GM23338 (cell line): ENCODE results near the gene RIN3. TPM values are rescaled to one million over a fixed set of nuclear protein-coding genes. Genes with fewer than 3 reads are reported as not detected.

Experiments used
- ATAC-seq: fragments of 200-7000 bp; cut with Tn5 transposase; 3 replicates; pipeline ENCODE4 v1.9.1; 2020
- DNase-seq: peaks from one replicate; pipeline ENCODE4 v3.0.0-alpha.2; 2015; ENCODE audit warnings: low spot score
- H2AFZ ChIP-seq: fragments of 200-600 bp; sonication (generic); 2 replicates; pipeline ENCODE4 v1.8.0; 2016; ENCODE audit warnings: antibody characterized with exemption, mild to moderate bottlenecking, moderate library complexity
- H3F3A ChIP-seq: fragments of 200-600 bp; sonication (generic); replicated peaks from 2 replicates; pipeline ENCODE4 v1.8.0; 2017; ENCODE audit warnings: antibody characterized with exemption, mixed run types, low read depth
- H3K27ac ChIP-seq: fragments of 200-600 bp; sonication (generic); 2 replicates; pipeline ENCODE4 v1.6.1; 2016; ENCODE audit warnings: low read depth
- H3K27me3 ChIP-seq: fragments of 200-600 bp; sonication (generic); 2 replicates; pipeline ENCODE4 v1.8.0; 2016; ENCODE audit warnings: mild to moderate bottlenecking, mixed run types, moderate library complexity; ENCODE audit not compliant: insufficient read depth
- H3K36me3 ChIP-seq: fragments of 200-600 bp; sonication (generic); 2 replicates; pipeline ENCODE4 v1.8.0; 2016; ENCODE audit warnings: mild to moderate bottlenecking; ENCODE audit not compliant: insufficient read depth
- H3K4me1 ChIP-seq: fragments of 200-600 bp; sonication (generic); 2 replicates; pipeline ENCODE4 v1.8.0; 2016; ENCODE audit warnings: mild to moderate bottlenecking, moderate library complexity; ENCODE audit not compliant: insufficient read depth
- H3K4me2 ChIP-seq: fragments of 200-600 bp; sonication (generic); 2 replicates; pipeline ENCODE4 v1.7.1; 2017; ENCODE audit warnings: mixed run types
- H3K4me3 ChIP-seq: fragments of 200-600 bp; sonication (generic); 2 replicates; pipeline ENCODE4 v1.6.1; 2016; ENCODE audit warnings: mixed run types
- H3K79me2 ChIP-seq: fragments of 200-600 bp; sonication (generic); replicated peaks from 2 replicates; pipeline ENCODE4 v1.8.0; 2017; ENCODE audit warnings: mild to moderate bottlenecking; ENCODE audit not compliant: insufficient read depth
- H3K9me2 ChIP-seq: fragments of 200-600 bp; sonication (generic); 2 replicates; pipeline ENCODE4 v1.8.0; 2017; ENCODE audit not compliant: insufficient read depth
- H4K20me1 ChIP-seq: fragments of 200-600 bp; sonication (generic); replicated peaks from 2 replicates; pipeline ENCODE4 v1.8.0; 2017; ENCODE audit warnings: mild to moderate bottlenecking; ENCODE audit not compliant: insufficient read depth
- H3K27ac Mint-ChIP-seq: 2 replicates; pipeline ENCODE4 v1.8.0; 2020; ENCODE audit warnings: inconsistent platforms, mild to moderate bottlenecking, moderate library complexity, mixed read lengths
- H3K27me3 Mint-ChIP-seq: 3 replicates; pipeline ENCODE4 v1.8.0; 2022; ENCODE audit warnings: low read depth, mild to moderate bottlenecking, moderate library complexity, mixed read lengths, inconsistent platforms; ENCODE audit not compliant: insufficient read depth, poor library complexity
- H3K36me3 Mint-ChIP-seq: 3 replicates; pipeline ENCODE4 v1.8.0; 2021; ENCODE audit warnings: low read depth, mild to moderate bottlenecking, inconsistent platforms, moderate library complexity, mixed read lengths
- H3K4me1 Mint-ChIP-seq: 3 replicates; pipeline ENCODE4 v1.8.0; 2020; ENCODE audit warnings: mild to moderate bottlenecking, inconsistent platforms, mixed read lengths
- H3K4me3 Mint-ChIP-seq: 3 replicates; pipeline ENCODE4 v1.8.0; 2021; ENCODE audit warnings: moderate library complexity, mild to moderate bottlenecking, inconsistent platforms, mixed read lengths
- H3K9me3 Mint-ChIP-seq: 3 replicates; pipeline ENCODE4 v1.8.0; 2020; ENCODE audit warnings: moderate library complexity, mild to moderate bottlenecking, inconsistent platforms, mixed read lengths
- CREB1 ChIP-seq: fragments of 250-450 bp; sonication (Bioruptor Pico); IDR thresholded peaks from 2 replicates; pipeline ENCODE4 v1.5.0; 2020; ENCODE audit warnings: low read depth, mild to moderate bottlenecking, moderate library complexity
- CTCF ChIP-seq, 2 experiments: fragments of 200-600 bp in 1 of 2; sonication (generic) in 1 of 2; conservative IDR thresholded peaks; 2 replicates each; pipeline versions ENCODE4 v1.5.1 to v1.6.1; 2016 to 2017; ENCODE audit warnings: antibody characterized with exemption in 2 of 2, low read depth in 2 of 2, mild to moderate bottlenecking in 2 of 2, moderate library complexity in 1 of 2
- EZH2 ChIP-seq: fragments of 200-600 bp; sonication (generic); IDR thresholded peaks from one replicate; pipeline ENCODE4 v1.8.0; 2017; ENCODE audit warnings: antibody characterized with exemption, mild to moderate bottlenecking, low read depth; ENCODE audit not compliant: unreplicated experiment
- EZH2phosphoT487 ChIP-seq: fragments of 200-600 bp; sonication (generic); IDR thresholded peaks from one replicate; pipeline ENCODE4 v1.8.1; 2018; ENCODE audit warnings: antibody characterized with exemption; ENCODE audit not compliant: unreplicated experiment
- POLR2AphosphoS5 ChIP-seq: IDR thresholded peaks from 2 replicates; pipeline ENCODE4 v1.6.1; 2016; ENCODE audit warnings: antibody characterized with exemption, low read depth
- REST ChIP-seq: IDR thresholded peaks from one replicate; pipeline ENCODE4 v1.6.1; 2018; ENCODE audit warnings: antibody characterized with exemption; ENCODE audit not compliant: unreplicated experiment
- STAT1 ChIP-seq: IDR thresholded peaks from one replicate; pipeline ENCODE4 v1.6.1; 2016; ENCODE audit warnings: antibody characterized with exemption; ENCODE audit not compliant: unreplicated experiment
- ZNF114 ChIP-seq: fragments of 250-450 bp; sonication (Bioruptor Pico); IDR thresholded peaks from 2 replicates; pipeline ENCODE4 v1.5.0; 2020; ENCODE audit warnings: mild to moderate bottlenecking, moderate library complexity
- ZNF331 ChIP-seq: fragments of 250-450 bp; sonication (Bioruptor Pico); IDR thresholded peaks from 2 replicates; pipeline ENCODE4 v1.5.0; 2020; ENCODE audit warnings: low read depth, mild to moderate bottlenecking, moderate library complexity
- polyA plus RNA-seq: library from polyadenylated mRNA; unstranded; fragments of >200 nt; fragmentation: Nextera tagmentation; extraction: Ambion mirVana; gene quantifications from 2 replicates; pipeline ENCODE4 v1.2.1, GENCODE V29; 2016
- total RNA-seq: library from RNA; depleted of rRNA; stranded (reverse); fragments of >200 nt; shearing (Covaris generic); gene quantifications from 2 replicates; pipeline ENCODE4 v1.2.3, GENCODE V29; 2014

Gene RIN3
- total and polyA plus RNA-seq, 2 experiments from 2014 or later, result 0.97 to 1.5 TPM

GRCh38 chr14:92540472-92541048, 27.0 kb downstream of the RIN3 start:
- H3F3A ChIP-seq, result no peaks in the 10 kb centered on the region
- peaks cover 5% of the 10 kb centered on the region for H3K27me3 Mint-ChIP-seq
- no peak overlapping the region for H2AFZ ChIP-seq
- H3K27ac ChIP-seq, result no peak overlapping the region
- H3K27me3 ChIP-seq, result no peaks in the 10 kb centered on the region
- no peaks in the 10 kb centered on the region for H3K79me2 ChIP-seq
- H3K36me3 Mint-ChIP-seq, result no peaks in the 10 kb centered on the region
- no peak overlapping the region for H3K4me3 Mint-ChIP-seq
- peak; percentile 48; the same call in 2 of the 3 replicates for ATAC-seq
- no peak overlapping the region for H3K4me2 ChIP-seq
- no peaks in the 10 kb centered on the region for H3K4me1 ChIP-seq
- H4K20me1 ChIP-seq, result no peaks in the 10 kb centered on the region
- DNase-seq, result peak; percentile 15
- no peaks in the 10 kb centered on the region for H3K9me2 ChIP-seq
- no peaks in the 10 kb centered on the region for H3K36me3 ChIP-seq
- H3K4me1 Mint-ChIP-seq, result peaks cover 3% of the 10 kb centered on the region; the same call in 1 of the 3 replicates
- H3K9me3 Mint-ChIP-seq, result no peaks in the 10 kb centered on the region
- H3K27ac Mint-ChIP-seq, result no peak overlapping the region
- TF ChIP-seq EZH2, result no peak
- no peak for TF ChIP-seq CREB1 (CRISPR knock-in tag)
- no peak for TF ChIP-seq REST
- TF ChIP-seq ZNF114 (CRISPR knock-in tag), result no peak
- TF ChIP-seq ZNF331 (CRISPR knock-in tag), result no peak
- no peak for TF ChIP-seq STAT1
- no peak for TF ChIP-seq EZH2phosphoT487
- H3K4me3 ChIP-seq, result no peak overlapping the region

GRCh38 chr14:92542766-92543554, 29.4 kb downstream of the RIN3 start:
- peaks cover 5% of the 10 kb centered on the region for H3K27me3 Mint-ChIP-seq
- no peaks in the 10 kb centered on the region for H3K9me2 ChIP-seq
- no peak overlapping the region for H3K27ac ChIP-seq
- no peak overlapping the region for H2AFZ ChIP-seq
- H3K4me1 ChIP-seq, result no peaks in the 10 kb centered on the region
- H3K27ac Mint-ChIP-seq, result no peak overlapping the region
- H3K27me3 ChIP-seq, result no peaks in the 10 kb centered on the region
- no peak overlapping the region for H3K4me3 ChIP-seq
- no peaks in the 10 kb centered on the region for H3K36me3 Mint-ChIP-seq
- DNase-seq, result no peak
- H3K9me3 Mint-ChIP-seq, result no peaks in the 10 kb centered on the region
- no peak for ATAC-seq
- H4K20me1 ChIP-seq, result no peaks in the 10 kb centered on the region
- no peak overlapping the region for H3K4me2 ChIP-seq
- no peak overlapping the region for H3K4me3 Mint-ChIP-seq
- H3K79me2 ChIP-seq, result no peaks in the 10 kb centered on the region
- H3K4me1 Mint-ChIP-seq, result peaks cover 3% of the 10 kb centered on the region; the same call in 1 of the 3 replicates
- H3K36me3 ChIP-seq, result no peaks in the 10 kb centered on the region
- no peaks in the 10 kb centered on the region for H3F3A ChIP-seq
- TF ChIP-seq ZNF114 (CRISPR knock-in tag) (no peak), STAT1 (no peak), EZH2phosphoT487 (no peak), CREB1 (CRISPR knock-in tag) (no peak), CTCF (conservative IDR thresholded peaks at IDR 0.05; ENCODE audit: low read depth in 2 of 2) (no peak), ZNF331 (CRISPR knock-in tag) (no peak), POLR2AphosphoS5 (no peak)
